HG02870 (cell line): Measurements from ENCODE around the gene FGFR3.

Experiments used
- ATAC-seq: cut with Tn5 transposase; IDR thresholded peaks from one replicate; pipeline ENCODE4 v1.9.1; 2021; ENCODE audit warnings: mild to moderate bottlenecking, moderate library complexity; ENCODE audit not compliant: unreplicated experiment

Gene FGFR3

GRCh38 chr4:1786544-1787362 lies 6.3 kb upstream of the FGFR3 start:
- no peak for ATAC-seq

DNA sequence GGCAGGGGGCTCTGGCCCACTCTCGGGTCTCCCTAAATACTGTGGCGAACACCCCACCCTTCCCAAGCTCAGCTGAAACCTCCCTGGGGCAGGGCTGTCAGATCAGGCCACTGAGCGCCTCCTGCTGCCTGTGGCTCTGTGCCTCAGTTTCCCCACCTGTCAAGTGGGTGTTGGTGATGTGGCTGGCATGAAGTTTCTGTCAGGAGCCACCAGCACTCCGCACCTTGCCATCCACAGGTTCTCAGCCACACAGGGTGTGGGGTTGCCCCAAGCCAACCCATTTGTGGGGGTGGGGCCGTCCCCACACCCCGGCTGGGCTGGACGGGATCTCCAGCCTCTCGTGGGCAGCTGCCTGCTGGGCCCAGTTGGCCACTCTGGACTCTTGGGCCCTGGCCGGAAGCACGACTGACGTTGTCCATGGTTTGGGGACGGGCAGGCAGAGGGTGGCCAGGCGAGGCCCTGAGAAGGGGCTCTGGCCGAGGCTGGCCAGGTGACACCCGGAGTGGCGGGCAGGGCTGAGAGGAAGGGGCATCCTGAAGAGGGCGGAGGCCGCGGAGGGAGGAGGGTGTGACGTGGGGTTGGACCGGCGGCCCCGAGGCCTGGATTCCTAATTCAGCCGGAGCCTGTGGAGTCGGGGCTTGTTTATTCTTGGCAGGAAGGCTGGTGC lies 5.5 kb upstream of the FGFR3 start:
- ATAC-seq: no peak

DNA sequence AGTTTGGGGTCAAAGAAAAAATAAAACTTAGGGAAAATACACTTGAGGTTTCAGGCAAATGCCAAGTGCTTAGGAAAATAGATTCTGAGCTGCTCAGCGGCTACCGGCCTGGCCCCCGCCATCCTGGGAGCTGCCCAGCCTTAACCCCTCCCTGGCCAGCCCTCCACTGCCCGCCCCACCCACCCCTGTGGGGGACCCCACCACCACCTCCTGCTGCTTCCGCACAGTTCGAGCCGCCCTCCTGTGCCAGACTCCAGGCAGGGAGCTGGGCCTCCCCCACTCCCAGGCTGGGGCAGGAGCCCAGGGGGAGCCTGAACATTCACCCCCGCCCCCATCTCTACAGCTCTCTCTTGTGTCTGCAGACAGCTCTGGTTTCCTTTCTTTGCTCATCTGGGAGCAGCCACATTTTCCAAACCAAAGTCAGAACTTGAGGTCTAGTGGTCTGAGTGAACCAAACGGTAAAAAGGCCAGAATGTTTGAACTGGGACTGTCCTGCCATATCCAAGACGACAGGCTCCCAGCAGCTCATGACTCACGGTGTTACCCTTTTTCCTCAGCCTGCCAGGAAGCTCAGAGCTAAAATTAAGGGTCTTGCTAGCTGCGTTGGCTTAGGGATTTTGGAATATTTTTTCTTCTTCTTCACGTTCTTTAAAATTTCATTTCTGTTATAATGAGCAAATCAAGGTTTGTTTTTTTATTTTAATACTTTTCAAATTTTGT lies 4.7 kb upstream of the FGFR3 start:
- no peak for ATAC-seq

DNA sequence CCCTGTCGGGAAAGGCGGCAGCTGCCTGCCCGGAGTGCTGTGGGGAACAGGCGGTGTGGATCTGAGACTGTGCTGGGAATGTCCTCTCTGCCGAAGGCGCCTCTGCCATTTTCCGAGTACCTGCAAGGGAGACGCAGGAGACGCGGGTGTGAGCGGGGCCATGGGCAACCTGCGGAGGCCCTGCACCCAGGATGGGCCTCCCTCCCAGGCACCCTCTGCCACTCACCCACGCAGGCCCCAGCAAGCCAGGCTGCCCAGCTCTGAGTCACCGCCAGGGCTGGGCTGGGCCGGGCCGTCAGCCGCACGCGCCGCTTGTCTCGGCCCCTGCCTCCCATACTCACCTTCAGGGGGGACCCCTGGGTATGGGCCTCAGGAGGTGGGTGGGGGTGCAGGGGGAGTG lies 3.5 kb upstream of the FGFR3 start:
- ATAC-seq: no peak

GRCh38 chr4:1790005-1790404 lies 3.1 kb upstream of the FGFR3 start:
- no peak for ATAC-seq

- ATAC-seq: no peak
These were observed 798 bp upstream of the FGFR3 start for GRCh38 chr4:1792158-1792831.

- ATAC-seq: peak; percentile 14
These were observed 375 bp downstream of the FGFR3 start for GRCh38 chr4:1793496-1793840.

GRCh38 chr4:1793940-1794808 lies 1.1 kb downstream of the FGFR3 start:
- no peak for ATAC-seq

- no peak for ATAC-seq
These were observed 1.8 kb downstream of the FGFR3 start for GRCh38 chr4:1794809-1795298.

DNA sequence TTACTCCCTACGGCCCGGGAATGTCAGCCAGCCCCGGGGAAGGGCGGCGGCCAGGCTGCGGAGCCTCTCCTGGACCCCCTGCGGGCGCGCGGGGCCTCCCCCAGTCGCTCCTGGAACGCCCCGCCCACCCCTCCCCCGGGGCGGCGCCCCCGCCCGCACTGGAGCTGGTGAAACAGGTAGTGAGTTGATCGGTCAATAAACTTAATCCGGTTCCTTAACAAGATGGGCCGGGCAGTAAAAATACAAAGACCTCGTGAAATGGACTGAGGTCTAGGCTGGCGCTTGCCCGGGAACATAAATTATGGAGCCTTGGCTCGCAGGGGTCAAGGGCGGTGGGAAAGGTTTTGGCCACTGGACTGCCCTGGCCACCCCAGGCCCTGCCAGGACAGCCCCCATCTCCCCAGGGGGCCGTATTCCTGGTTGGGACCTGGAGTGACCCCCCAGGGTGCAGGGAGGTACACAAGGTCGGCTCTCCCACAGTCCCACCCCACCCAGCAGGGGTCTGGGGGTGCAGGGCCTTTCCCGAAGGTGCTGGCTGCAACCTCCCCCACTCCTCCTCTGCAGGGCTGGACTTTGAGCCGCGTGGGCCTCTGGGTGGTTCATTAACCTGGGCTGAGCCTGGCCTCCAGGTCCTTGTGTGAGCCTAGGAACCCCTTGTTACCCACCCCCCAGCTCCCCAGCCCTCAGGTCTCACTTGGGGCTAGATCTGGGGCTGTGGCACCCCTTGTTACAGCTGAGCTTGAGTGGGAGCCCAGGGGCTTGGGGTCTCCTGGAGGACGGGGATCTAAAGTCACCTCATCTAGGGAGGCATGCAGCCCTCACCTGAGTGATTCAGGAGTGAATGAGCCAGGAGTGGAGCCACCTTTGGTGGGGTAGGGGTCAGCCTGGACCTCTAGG lies 2.5 kb downstream of the FGFR3 start:
- ATAC-seq: no peak

GRCh38 chr4:1796486-1797204 lies 3.6 kb downstream of the FGFR3 start:
- no peak for ATAC-seq

GRCh38 chr4:1797298-1797860 lies 4.3 kb downstream of the FGFR3 start:
- ATAC-seq: no peak

- no peak for ATAC-seq
These were observed 4.9 kb downstream of the FGFR3 start for GRCh38 chr4:1797861-1798579.

- no peak for ATAC-seq
These were observed 5.7 kb downstream of the FGFR3 start for GRCh38 chr4:1798580-1799386.

- ATAC-seq: no peak
These were observed 6.6 kb downstream of the FGFR3 start for GRCh38 chr4:1799387-1800375.

- no peak for ATAC-seq
These were observed 7.7 kb downstream of the FGFR3 start for GRCh38 chr4:1800805-1801204.
